Esophagus squamous epithelium (tissue), 4 donors: ENCODE measurements around the gene MCRS1.
"Not testable (repeated sequence)": the region's sequence is repeated elsewhere in the genome, so short reads cannot be mapped to it uniquely, and the experiment has no call there.

Experiments used
- POLR2A ChIP-seq, 4 donors: fragments of 450-650 bp; IDR thresholded peaks; one replicate each; pipeline ENCODE4 v1.6.1; 2017; ENCODE audit warnings: antibody characterized with exemption in 4 of 4, mild to moderate bottlenecking in 4 of 4, moderate library complexity in 3 of 4
- TF ChIP-seq, protein P1 (sequence below), 6 experiments: fragments of 450-650 bp in 4 of 6; fragments of 200-600 bp in 2 of 6; sonication (generic) in 2 of 6; IDR thresholded peaks; one replicate each; pipeline ENCODE4 v1.5.1; 2016 to 2019; ENCODE audit warnings: antibody characterized with exemption in 6 of 6, mild to moderate bottlenecking in 4 of 6, moderate library complexity in 4 of 6

DNA sequence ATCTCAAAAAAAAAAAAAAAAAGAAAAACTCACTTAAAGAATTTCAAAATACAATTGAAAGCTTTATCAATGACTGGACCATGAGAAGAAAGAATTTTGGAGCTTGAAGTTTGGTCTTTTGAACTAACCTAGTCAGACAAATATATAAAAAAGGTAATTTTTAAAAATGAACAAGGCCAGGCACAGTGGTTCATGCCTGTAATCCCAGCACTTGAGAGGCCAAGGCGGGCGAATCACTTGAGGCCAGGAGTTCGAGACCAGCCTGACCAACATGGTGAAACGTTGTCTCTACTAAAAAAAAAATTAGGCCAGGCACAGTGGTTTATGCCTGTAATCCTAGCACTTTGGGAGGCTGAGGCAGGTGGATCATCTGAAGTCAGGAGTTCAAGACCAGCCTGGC is 42.8 kb upstream of the MCRS1 start:
- TF ChIP-seq, protein P1, sequence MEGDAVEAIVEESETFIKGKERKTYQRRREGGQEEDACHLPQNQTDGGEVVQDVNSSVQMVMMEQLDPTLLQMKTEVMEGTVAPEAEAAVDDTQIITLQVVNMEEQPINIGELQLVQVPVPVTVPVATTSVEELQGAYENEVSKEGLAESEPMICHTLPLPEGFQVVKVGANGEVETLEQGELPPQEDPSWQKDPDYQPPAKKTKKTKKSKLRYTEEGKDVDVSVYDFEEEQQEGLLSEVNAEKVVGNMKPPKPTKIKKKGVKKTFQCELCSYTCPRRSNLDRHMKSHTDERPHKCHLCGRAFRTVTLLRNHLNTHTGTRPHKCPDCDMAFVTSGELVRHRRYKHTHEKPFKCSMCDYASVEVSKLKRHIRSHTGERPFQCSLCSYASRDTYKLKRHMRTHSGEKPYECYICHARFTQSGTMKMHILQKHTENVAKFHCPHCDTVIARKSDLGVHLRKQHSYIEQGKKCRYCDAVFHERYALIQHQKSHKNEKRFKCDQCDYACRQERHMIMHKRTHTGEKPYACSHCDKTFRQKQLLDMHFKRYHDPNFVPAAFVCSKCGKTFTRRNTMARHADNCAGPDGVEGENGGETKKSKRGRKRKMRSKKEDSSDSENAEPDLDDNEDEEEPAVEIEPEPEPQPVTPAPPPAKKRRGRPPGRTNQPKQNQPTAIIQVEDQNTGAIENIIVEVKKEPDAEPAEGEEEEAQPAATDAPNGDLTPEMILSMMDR (IDR thresholded peaks at IDR 0.05): not testable (repeated sequence)
- not testable (repeated sequence) for TF ChIP-seq POLR2A (IDR thresholded peaks at IDR 0.05)
